K562 (cell line): ENCODE measurements around the gene USP2. TPM values are rescaled to one million over a fixed set of nuclear protein-coding genes. Genes with fewer than 3 reads are reported as not detected.

ENCODE experiments used
- ATAC-seq: fragments of 200-7000 bp; cut with Tn5 transposase; 3 replicates; pipeline ENCODE4 v1.9.1; 2020; ENCODE audit warnings: moderate library complexity
- BruUV-seq: library from RNA; stranded (reverse); fragments of 400-500 nt; replicated peaks from 2 replicates; lab custom pipeline; 2021; lab: Mats Ljungman, UMichigan
- CTCF ChIA-PET: fragments of 300-600 bp; formaldehyde crosslinking; extraction: SDS; loops from one replicate; lab custom pipeline; 2021; ENCODE audit warnings: low intra/inter-chr PET ratio; lab: Yijun Ruan, JAX
- POLR2A ChIA-PET: fragments of 300-600, 350-650 bp; sonication (Branson Sonifier 250); formaldehyde crosslinking; extraction: SDS; loops from one replicate; lab custom pipeline; 2021; ENCODE audit warnings: antibody characterized with exemption, inconsistent platforms; lab: Yijun Ruan, JAX
- DNase-seq, 4 experiments: peaks; one replicate each; pipeline versions ENCODE4 v3.0.0 to v3.0.0-alpha.2; 2011 to 2018; ENCODE audit warnings: low spot score in 3 of 4, mixed read lengths in 3 of 4; ENCODE audit errors: extremely low read depth in 1 of 4
- FAIRE-seq: peaks from 2 replicates; lab custom pipeline; 2011; peaks lifted over from hg19 to GRCh38; lab: Jason Lieb, UNC
- H2AFZ ChIP-seq: 2 replicates; pipeline ENCODE4 v1.6.0; 2011; ENCODE audit warnings: low read depth, low read length, control low read depth, inconsistent platforms
- H3K27ac ChIP-seq: fragments of 200-600 bp; 3 replicates; pipeline ENCODE4 v1.8.0; 2011; ENCODE audit warnings: low read depth, mild to moderate bottlenecking, control low read depth, inconsistent platforms, low read length, moderate library complexity, mixed read lengths; ENCODE audit errors: extremely low read depth
- H3K27me3 ChIP-seq, 2 experiments: fragments of 300-600 bp in 1 of 2; 2 replicates in 1 of 2; 3 replicates in 1 of 2; pipeline versions ENCODE4 v1.6.0 to v1.8.0; 2011; ENCODE audit warnings: inconsistent platforms in 2 of 2, low read length in 2 of 2, mild to moderate bottlenecking in 1 of 2, mixed read lengths in 1 of 2, moderate library complexity in 1 of 2; ENCODE audit not compliant: control insufficient read depth in 2 of 2, insufficient read depth in 2 of 2
- H3K36me3 ChIP-seq: fragments of 300-600 bp; 3 replicates; pipeline ENCODE4 v1.8.0; 2011; ENCODE audit warnings: mild to moderate bottlenecking, low read length, inconsistent platforms; ENCODE audit not compliant: control insufficient read depth, insufficient read depth
- H3K4me1 ChIP-seq, 2 experiments: fragments of 200-600 bp in 1 of 2; replicated peaks in 1 of 2; 2 replicates in 1 of 2; 3 replicates in 1 of 2; pipeline versions ENCODE4 v1.5.1 to v1.8.0; 2011; ENCODE audit warnings: inconsistent platforms in 2 of 2, low read length in 2 of 2, mild to moderate bottlenecking in 1 of 2, mixed read lengths in 1 of 2, moderate library complexity in 1 of 2; ENCODE audit not compliant: control insufficient read depth in 2 of 2, insufficient read depth in 2 of 2
- H3K4me2 ChIP-seq: 2 replicates; pipeline ENCODE4 v1.6.1; 2011; ENCODE audit warnings: low read length, control low read depth, inconsistent platforms, mixed read lengths; ENCODE audit not compliant: insufficient read depth
- H3K4me3 ChIP-seq: fragments of 200-600 bp; sonication (generic), shearing (Covaris generic); 2 replicates; pipeline ENCODE4 v1.5.1; 2016; ENCODE audit warnings: control low read depth, inconsistent platforms
- H3K79me2 ChIP-seq: fragments of 200-600 bp; 3 replicates; pipeline ENCODE4 v1.8.0; 2011; ENCODE audit warnings: low read length, inconsistent platforms; ENCODE audit not compliant: control insufficient read depth, insufficient read depth
- H3K9ac ChIP-seq, 2 experiments: 2 replicates each; pipeline versions ENCODE4 v1.6.0 to v1.6.1; 2011; ENCODE audit warnings: low read depth in 2 of 2, low read length in 2 of 2, control low read depth in 1 of 2, inconsistent platforms in 1 of 2, mild to moderate bottlenecking in 1 of 2, mixed read lengths in 1 of 2; ENCODE audit not compliant: insufficient read depth in 1 of 2
- H3K9me1 ChIP-seq: one replicate; pipeline ENCODE4 v1.6.0; 2011; ENCODE audit warnings: inconsistent platforms, mild to moderate bottlenecking, low read length, moderate library complexity; ENCODE audit not compliant: control insufficient read depth, insufficient read depth
- H3K9me3 ChIP-seq: replicated peaks from 2 replicates; pipeline ENCODE4 v1.5.1; 2011; ENCODE audit warnings: low read depth, low read length, inconsistent platforms; ENCODE audit not compliant: control insufficient read depth, insufficient read depth
- H4K20me1 ChIP-seq: replicated peaks from 2 replicates; pipeline ENCODE4 v1.6.1; 2011; ENCODE audit warnings: low read length, inconsistent platforms, mixed read lengths; ENCODE audit not compliant: control insufficient read depth, insufficient read depth
- CXXC5 ChIP-seq: fragments of 250-450 bp; sonication (Bioruptor Pico); IDR thresholded peaks from 2 replicates; pipeline ENCODE4 v1.8.0; 2022; ENCODE audit warnings: inconsistent platforms, mild to moderate bottlenecking, moderate library complexity
- MAFF ChIP-seq: IDR thresholded peaks from 2 replicates; pipeline ENCODE4 v1.6.1; 2012; ENCODE audit warnings: low read length, improper control_type of control experiment
- PHB ChIP-seq: fragments of 250-450 bp; sonication (Bioruptor Pico); IDR thresholded peaks from 2 replicates; pipeline ENCODE4 v1.5.0; 2021
- TBP ChIP-seq: optimal IDR thresholded peaks from 2 replicates; pipeline ENCODE3; 2011; ENCODE audit warnings: low read depth, low read length, improper control_type of control experiment
- ZKSCAN1 ChIP-seq: fragments of 150-350 bp; IDR thresholded peaks from 2 replicates; pipeline ENCODE4 v1.6.1; 2016; ENCODE audit warnings: low read depth, low read length
- ZNF165 ChIP-seq: fragments of 250-450 bp; sonication (Bioruptor Pico); IDR thresholded peaks from 2 replicates; pipeline ENCODE4 v1.4.0; 2020; ENCODE audit warnings: borderline replicate concordance
- WGBS: fragments of 100-300 bp; shearing (Covaris generic); methylation state at CpG from one replicate; pipeline ENCODE4 v1.1.6; 2016; ENCODE audit warnings: low coverage, mixed read lengths; ENCODE audit not compliant: insufficient coverage; ENCODE audit errors: missing lambda C conversion rate; 5-methylcytosine and 5-hydroxymethylcytosine counted together
- in situ Hi-C: fragments of 300-500 bp; cut with MboI; formaldehyde crosslinking; loops from 4 replicates; pipeline ENCODE4 v1.15.0; 2018; ENCODE audit warnings: inconsistent platforms, mixed read lengths
- intact Hi-C: fragments of 100-400 bp; cut with micrococcal nuclease; formaldehyde crosslinking; loops from 2 replicates; pipeline ENCODE4 v1.14.2; 2022
- polyA plus RNA-seq, 8 experiments: library from polyadenylated mRNA; depleted of rRNA in 4 of 8; stranded (reverse) in 5 of 8; unstranded in 3 of 8; fragments of >200 nt; fragmentation: Nextera tagmentation in 2 of 8; fragmentation: Illumina TruSeq in 1 of 8; extraction: Ambion mirVana in 2 of 8; extraction: Trizol in 1 of 8; gene quantifications; 2 replicates each; pipeline versions ENCODE4 v1.2.1 to v1.2.3, GENCODE V29; 2011 to 2014; ENCODE audit warnings: inconsistent platforms in 1 of 8, missing spikeins in 1 of 8
- total RNA-seq, 7 experiments: library from RNA; depleted of rRNA in 6 of 7; stranded (reverse); fragments of >200 nt in 6 of 7; fragmentation: Illumina TruSeq in 2 of 7; extraction: Trizol in 2 of 7; gene quantifications; 2 replicates each; pipeline versions ENCODE4 v1.2.1 to v1.2.3, GENCODE V29; 2011 to 2021; ENCODE audit warnings: low replicate concordance in 1 of 7
- TF ChIP-seq, protein P1 (sequence below): fragments of 450-650 bp; IDR thresholded peaks from 2 replicates; pipeline ENCODE4 v1.6.1; 2017; ENCODE audit warnings: antibody characterized with exemption
- TF ChIP-seq, protein P2 (sequence below): fragments of 250-450 bp; sonication (Bioruptor Pico); IDR thresholded peaks from 2 replicates; pipeline ENCODE4 v1.4.0; 2020; ENCODE audit warnings: mild to moderate bottlenecking

USP2 gene
- total and polyA plus RNA-seq, 9 of the 15 experiments (the other 6 are each of a cell fraction or from before 2014, with no cell fraction given) = 2.8 to 16.9 (median 3.9) TPM

DNA sequence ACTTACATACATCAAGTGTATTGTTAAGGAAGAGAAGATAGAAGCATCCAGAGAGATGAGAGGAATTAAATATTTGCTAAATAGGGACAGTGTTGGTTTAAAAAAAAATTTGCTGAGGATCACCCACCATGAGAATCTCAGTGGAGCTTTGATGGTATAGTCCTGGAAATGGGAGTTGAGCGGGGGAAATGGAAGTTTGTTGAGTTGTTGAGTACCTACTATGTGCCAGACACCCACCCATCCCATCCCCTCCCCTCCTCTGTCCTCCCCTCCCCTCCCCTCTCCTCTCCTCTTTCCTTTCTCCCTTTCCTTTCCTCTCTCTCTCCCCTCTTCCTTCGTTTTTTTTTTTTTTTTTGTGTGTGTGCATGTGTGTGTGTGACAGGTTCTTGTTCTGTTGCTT, 30.3 kb downstream of the USP2 start:
- H3K4me2 ChIP-seq = no peak overlapping the region
- no peak overlapping the region for H3K27ac ChIP-seq
- H3K9me3 ChIP-seq = no peaks in the 10 kb centered on the region
- 18% methylated on average over 2 of the region's 2 CpGs for WGBS
- intact Hi-C loops = loop anchor here (10.0 kb wide), 1 partner anchor 864 kb away; the partner anchor contains the start of gene OAF
- H3K4me1 ChIP-seq = peaks cover 4% of the 10 kb centered on the region in 2 experiments; a peak in 4 of 5 replicates
- no peak overlapping the region for H3K4me3 ChIP-seq
- no peaks in the 10 kb centered on the region for H3K79me2 ChIP-seq
- BruUV-seq = no TSS peak
- no peaks in the 10 kb centered on the region for H3K9me1 ChIP-seq
- no peak for ATAC-seq
- no peak overlapping the region for H2AFZ ChIP-seq
- no peak overlapping the region for H3K9ac ChIP-seq
- CTCF ChIA-PET = no interaction called here
- peak; percentile 61; the same call in 1 of the 2 replicates for TF ChIP-seq ZKSCAN1
- TF ChIP-seq, protein P1, sequence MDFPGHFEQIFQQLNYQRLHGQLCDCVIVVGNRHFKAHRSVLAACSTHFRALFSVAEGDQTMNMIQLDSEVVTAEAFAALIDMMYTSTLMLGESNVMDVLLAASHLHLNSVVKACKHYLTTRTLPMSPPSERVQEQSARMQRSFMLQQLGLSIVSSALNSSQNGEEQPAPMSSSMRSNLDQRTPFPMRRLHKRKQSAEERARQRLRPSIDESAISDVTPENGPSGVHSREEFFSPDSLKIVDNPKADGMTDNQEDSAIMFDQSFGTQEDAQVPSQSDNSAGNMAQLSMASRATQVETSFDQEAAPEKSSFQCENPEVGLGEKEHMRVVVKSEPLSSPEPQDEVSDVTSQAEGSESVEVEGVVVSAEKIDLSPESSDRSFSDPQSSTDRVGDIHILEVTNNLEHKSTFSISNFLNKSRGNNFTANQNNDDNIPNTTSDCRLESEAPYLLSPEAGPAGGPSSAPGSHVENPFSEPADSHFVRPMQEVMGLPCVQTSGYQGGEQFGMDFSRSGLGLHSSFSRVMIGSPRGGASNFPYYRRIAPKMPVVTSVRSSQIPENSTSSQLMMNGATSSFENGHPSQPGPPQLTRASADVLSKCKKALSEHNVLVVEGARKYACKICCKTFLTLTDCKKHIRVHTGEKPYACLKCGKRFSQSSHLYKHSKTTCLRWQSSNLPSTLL = no peak
- FAIRE-seq = no peak
- peaks cover 13% of the 10 kb centered on the region; the same call in 1 of the 3 replicates for H3K36me3 ChIP-seq
- no peak for DNase-seq
- POLR2A ChIA-PET = no interaction called here
- in situ Hi-C loops = no loop called here
- H3K27me3 ChIP-seq = peaks cover 0 to 6% of the 10 kb centered on the region in 2 experiments; a peak in 3 of 5 replicates
- no peaks in the 10 kb centered on the region; the same call in 1 of the 2 replicates for H4K20me1 ChIP-seq

DNA sequence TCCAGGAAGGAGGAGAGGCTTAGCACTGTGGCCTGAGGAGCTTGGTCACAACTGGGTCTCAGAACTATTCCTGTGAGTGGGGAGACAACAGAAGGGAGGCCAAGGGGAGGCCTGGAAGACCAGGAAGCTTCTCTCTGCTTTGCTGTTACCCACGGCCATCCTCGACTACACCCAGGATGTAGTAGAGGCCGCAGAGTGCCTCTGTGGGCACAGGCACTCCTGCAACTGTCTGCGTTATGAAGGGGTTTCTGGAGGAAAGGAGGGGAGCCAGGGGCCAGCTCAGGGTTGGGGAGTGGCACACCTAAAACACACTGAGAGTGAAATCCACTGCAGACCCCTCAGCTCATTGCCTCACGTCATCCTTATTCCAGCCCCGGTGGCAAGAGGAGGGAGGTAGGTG, 31.2 kb downstream of the USP2 start:
- H3K9ac ChIP-seq = no peak overlapping the region; a peak in 1 of 4 replicates
- no peaks in the 10 kb centered on the region; the same call in 1 of the 2 replicates for H4K20me1 ChIP-seq
- no peaks in the 10 kb centered on the region for H3K79me2 ChIP-seq
- intact Hi-C loops = loop anchor here (10.0 kb wide), 1 partner anchor 864 kb away; the partner anchor contains the start of gene OAF
- H2AFZ ChIP-seq = peak overlapping the region; percentile 68
- CTCF ChIA-PET = no interaction called here
- H3K9me1 ChIP-seq = no peaks in the 10 kb centered on the region
- 39% methylated on average over 5 of the region's 6 CpGs for WGBS
- FAIRE-seq (no peak), ATAC-seq (no peak), DNase-seq (no peak)
- POLR2A ChIA-PET = interaction anchor here (1.2 kb wide), 1 partner anchor 11 kb away, joined by 8 read pairs; no protein-coding TSS in a partner anchor
- no peak overlapping the region for H3K4me3 ChIP-seq
- TF ChIP-seq ZNF165 (no peak), CXXC5 (CRISPR knock-in tag) (no peak), PHB (CRISPR knock-in tag) (no peak), MAFF (no peak), TBP (no peak)
- TF ChIP-seq, protein P2, sequence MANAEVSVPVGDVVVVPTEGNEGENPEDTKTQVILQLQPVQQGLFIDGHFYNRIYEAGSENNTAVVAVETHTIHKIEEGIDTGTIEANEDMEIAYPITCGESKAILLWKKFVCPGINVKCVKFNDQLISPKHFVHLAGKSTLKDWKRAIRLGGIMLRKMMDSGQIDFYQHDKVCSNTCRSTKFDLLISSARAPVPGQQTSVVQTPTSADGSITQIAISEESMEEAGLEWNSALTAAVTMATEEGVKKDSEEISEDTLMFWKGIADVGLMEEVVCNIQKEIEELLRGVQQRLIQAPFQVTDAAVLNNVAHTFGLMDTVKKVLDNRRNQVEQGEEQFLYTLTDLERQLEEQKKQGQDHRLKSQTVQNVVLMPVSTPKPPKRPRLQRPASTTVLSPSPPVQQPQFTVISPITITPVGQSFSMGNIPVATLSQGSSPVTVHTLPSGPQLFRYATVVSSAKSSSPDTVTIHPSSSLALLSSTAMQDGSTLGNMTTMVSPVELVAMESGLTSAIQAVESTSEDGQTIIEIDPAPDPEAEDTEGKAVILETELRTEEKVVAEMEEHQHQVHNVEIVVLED (CRISPR knock-in tag) = no peak
- no peaks in the 10 kb centered on the region for H3K9me3 ChIP-seq
- H3K4me1 ChIP-seq = peaks cover 4 to 7% of the 10 kb centered on the region in 2 experiments; a peak in 4 of 5 replicates
- peaks cover 0 to 10% of the 10 kb centered on the region in 2 experiments; a peak in 3 of 5 replicates for H3K27me3 ChIP-seq
- in situ Hi-C loops = no loop called here
- no peak overlapping the region for H3K4me2 ChIP-seq
- H3K36me3 ChIP-seq = peaks cover 8% of the 10 kb centered on the region; the same call in 1 of the 3 replicates
- H3K27ac ChIP-seq = no peak overlapping the region
- BruUV-seq = no TSS peak
